ENCODE data around the gene CDK2AP2. TPM values are rescaled to one million over a fixed set of nuclear protein-coding genes. Genes with fewer than 3 reads are reported as not detected.
"Not testable (repeated sequence)": the region's sequence is repeated elsewhere in the genome, so short reads cannot be mapped to it uniquely, and the experiment has no call there.

The CDK2AP2 gene
- total RNA-seq, 1 donor from 2014 or later, result 27.8 TPM

DNA sequence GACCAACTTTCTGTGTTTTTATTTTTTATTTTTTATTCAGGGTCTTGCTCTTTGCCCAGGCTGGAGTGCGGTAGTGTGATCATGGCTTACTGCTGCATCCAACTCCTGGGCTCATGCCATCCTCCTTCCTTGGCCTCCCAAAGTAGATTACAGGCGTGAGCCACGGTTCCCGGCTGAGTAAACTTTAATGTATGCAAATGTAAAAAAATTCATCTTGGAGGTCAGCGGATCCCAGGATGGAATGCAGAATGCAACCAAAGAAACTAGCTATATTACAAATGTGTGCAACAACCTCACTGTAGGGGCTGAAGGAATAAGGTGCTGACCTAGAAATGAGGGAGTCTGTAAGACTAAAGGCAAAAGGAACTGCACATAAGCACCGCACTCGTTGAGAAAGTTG lies 6.2 kb upstream of the CDK2AP2 start:
- H3K4me1 Mint-ChIP-seq (ENCODE audit: unreplicated experiment), result peaks cover 13% of the 10 kb centered on the region
- H3K27me3 Mint-ChIP-seq (ENCODE audit: unreplicated experiment), result peaks cover 10% of the 10 kb centered on the region
- H3K36me3 Mint-ChIP-seq (ENCODE audit: low read depth, unreplicated experiment), result no peaks in the 10 kb centered on the region
- no peak overlapping the region for H3K4me3 Mint-ChIP-seq (ENCODE audit: unreplicated experiment)
- TF ChIP-seq, protein P1, sequence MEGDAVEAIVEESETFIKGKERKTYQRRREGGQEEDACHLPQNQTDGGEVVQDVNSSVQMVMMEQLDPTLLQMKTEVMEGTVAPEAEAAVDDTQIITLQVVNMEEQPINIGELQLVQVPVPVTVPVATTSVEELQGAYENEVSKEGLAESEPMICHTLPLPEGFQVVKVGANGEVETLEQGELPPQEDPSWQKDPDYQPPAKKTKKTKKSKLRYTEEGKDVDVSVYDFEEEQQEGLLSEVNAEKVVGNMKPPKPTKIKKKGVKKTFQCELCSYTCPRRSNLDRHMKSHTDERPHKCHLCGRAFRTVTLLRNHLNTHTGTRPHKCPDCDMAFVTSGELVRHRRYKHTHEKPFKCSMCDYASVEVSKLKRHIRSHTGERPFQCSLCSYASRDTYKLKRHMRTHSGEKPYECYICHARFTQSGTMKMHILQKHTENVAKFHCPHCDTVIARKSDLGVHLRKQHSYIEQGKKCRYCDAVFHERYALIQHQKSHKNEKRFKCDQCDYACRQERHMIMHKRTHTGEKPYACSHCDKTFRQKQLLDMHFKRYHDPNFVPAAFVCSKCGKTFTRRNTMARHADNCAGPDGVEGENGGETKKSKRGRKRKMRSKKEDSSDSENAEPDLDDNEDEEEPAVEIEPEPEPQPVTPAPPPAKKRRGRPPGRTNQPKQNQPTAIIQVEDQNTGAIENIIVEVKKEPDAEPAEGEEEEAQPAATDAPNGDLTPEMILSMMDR (IDR thresholded peaks at IDR 0.05; ENCODE audit: unreplicated experiment), result no peak
- no peak overlapping the region for H3K27ac Mint-ChIP-seq (ENCODE audit: unreplicated experiment)
- DNase-seq (ENCODE audit: low spot score), result no peak
- H3K9me3 Mint-ChIP-seq (ENCODE audit: unreplicated experiment), result no peaks in the 10 kb centered on the region

DNA sequence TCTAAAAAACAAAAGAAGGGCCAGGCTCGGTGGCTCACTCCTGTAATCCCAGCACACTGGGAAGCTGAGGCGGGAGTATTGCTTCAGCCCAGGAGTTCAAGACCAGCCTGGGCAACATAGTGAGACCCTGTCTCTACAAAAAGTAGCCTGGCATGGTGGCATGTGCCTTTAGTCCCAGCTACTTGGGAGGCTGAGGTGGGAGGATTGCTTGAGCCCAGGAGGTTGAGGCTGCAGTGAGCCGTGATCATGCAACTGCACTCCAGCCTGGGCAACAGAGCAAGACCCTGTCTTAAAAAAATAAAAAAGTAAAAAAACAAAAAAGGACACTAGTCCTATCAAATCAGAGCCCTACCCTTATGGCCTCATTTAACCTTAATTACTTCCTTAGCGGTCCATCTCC lies 3.6 kb upstream of the CDK2AP2 start:
- H3K27ac Mint-ChIP-seq (ENCODE audit: unreplicated experiment); H3K36me3 Mint-ChIP-seq (ENCODE audit: low read depth, unreplicated experiment); DNase-seq (ENCODE audit: low spot score); H3K9me3 Mint-ChIP-seq (ENCODE audit: unreplicated experiment); H3K4me3 Mint-ChIP-seq (ENCODE audit: unreplicated experiment): not testable (repeated sequence)
- peaks cover 15% of the 10 kb centered on the region for H3K4me1 Mint-ChIP-seq (ENCODE audit: unreplicated experiment)
- H3K27me3 Mint-ChIP-seq (ENCODE audit: unreplicated experiment), result peaks cover 10% of the 10 kb centered on the region

DNA sequence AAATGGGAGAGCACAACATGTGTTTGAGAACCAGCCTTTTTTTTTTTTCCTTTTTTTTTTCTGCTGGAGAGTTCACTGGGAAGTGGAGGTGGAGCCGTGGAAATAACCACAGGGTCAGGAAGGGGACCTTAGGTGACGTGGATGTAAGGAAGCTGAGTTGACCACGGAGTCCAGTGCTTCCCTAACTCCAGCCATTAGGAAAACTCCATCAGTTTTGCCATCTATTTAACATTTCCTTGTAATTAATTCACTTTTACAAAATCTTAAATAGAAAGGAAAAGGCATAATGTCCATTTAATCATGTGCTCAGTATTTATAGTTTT lies 2.0 kb upstream of the CDK2AP2 start:
- H3K27ac Mint-ChIP-seq (ENCODE audit: unreplicated experiment), result peak overlapping the region; percentile 79
- peaks cover 19% of the 10 kb centered on the region for H3K4me1 Mint-ChIP-seq (ENCODE audit: unreplicated experiment)
- no peak for DNase-seq (ENCODE audit: low spot score)
- H3K9me3 Mint-ChIP-seq (ENCODE audit: unreplicated experiment), result no peaks in the 10 kb centered on the region
- no peaks in the 10 kb centered on the region for H3K36me3 Mint-ChIP-seq (ENCODE audit: low read depth, unreplicated experiment)
- peak overlapping the region; percentile 62 for H3K4me3 Mint-ChIP-seq (ENCODE audit: unreplicated experiment)
- TF ChIP-seq, protein P1 (IDR thresholded peaks at IDR 0.05; ENCODE audit: unreplicated experiment), result no peak
- H3K27me3 Mint-ChIP-seq (ENCODE audit: unreplicated experiment), result peaks cover 8% of the 10 kb centered on the region

DNA sequence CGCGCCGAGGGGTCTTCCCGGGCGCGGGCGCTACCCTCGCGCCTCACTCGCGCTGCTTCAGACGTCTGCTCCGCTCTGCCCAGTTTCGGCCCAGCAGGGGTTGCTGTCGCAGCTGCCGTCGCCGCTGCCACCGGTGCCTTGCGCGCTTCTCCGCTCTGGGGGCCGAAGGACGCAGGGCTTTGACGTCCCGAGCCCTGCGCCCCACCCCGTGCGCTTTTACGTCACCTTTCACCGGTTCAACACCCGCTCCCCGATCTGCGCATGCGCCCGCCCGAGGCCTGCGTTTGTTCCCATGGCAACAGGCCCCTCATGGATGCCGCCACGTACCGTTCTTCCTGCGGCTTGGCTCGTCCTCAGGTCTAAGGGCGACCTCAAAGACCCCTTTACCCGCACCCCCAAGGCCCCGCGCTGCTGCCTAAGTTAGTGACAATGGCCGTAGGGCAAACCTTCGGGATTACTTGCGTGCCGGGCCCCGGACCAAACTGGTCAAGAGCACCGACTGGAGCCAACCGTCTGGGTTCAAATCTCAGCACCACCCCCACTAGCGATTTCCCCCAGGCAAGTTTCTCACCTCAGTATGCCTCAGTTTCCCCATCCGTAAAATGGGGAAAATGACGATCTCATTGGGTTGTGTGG lies 642 bp upstream of the CDK2AP2 start:
- peak; percentile 99 for DNase-seq (ENCODE audit: low spot score)
- Mint-ChIP-seq H3K4me1 (ENCODE audit: unreplicated experiment) (peaks cover 19% of the 10 kb centered on the region), H3K27me3 (ENCODE audit: unreplicated experiment) (peaks cover 7% of the 10 kb centered on the region), H3K4me3 (ENCODE audit: unreplicated experiment) (peak overlapping the region; percentile 93), H3K36me3 (ENCODE audit: low read depth, unreplicated experiment) (no peaks in the 10 kb centered on the region), H3K9me3 (ENCODE audit: unreplicated experiment) (no peaks in the 10 kb centered on the region), H3K27ac (ENCODE audit: unreplicated experiment) (peak overlapping the region; percentile 93)
- TF ChIP-seq, protein P1 (IDR thresholded peaks at IDR 0.05; ENCODE audit: unreplicated experiment), result no peak

DNA sequence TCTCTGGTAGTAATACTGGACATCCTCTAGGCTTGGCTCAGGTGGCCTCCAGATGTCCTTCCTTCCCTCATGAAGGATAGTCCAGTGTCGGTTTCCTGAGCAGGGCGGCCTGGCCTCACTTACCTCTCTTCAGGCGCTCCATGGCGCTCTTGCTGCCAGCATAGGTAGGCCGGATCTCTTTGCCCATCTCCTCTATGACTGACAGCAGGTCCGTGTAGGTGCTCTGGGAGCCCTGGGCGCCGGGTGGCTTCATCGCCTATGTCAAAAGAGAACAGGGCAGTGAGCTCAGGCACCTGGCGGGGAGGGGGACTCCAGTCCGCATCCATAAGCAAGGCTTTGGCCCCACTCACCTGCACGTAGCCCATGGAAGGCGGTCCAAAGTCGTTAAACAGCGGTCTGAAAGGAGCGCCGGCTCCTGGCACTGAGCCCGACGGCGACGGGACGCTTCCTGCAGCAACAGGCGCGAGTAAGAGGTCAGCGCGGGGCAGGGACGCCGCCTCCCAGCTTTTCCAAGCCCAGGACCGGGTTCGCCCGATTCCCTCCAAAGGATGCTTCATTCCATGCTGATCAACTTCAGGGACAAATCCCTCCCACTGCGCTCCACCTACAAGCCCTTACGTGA lies 609 bp downstream of the CDK2AP2 start:
- H3K27me3 Mint-ChIP-seq (ENCODE audit: unreplicated experiment), result peaks cover 11% of the 10 kb centered on the region
- peaks cover 5% of the 10 kb centered on the region for H3K36me3 Mint-ChIP-seq (ENCODE audit: low read depth, unreplicated experiment)
- H3K27ac Mint-ChIP-seq (ENCODE audit: unreplicated experiment), result no peak overlapping the region
- no peaks in the 10 kb centered on the region for H3K9me3 Mint-ChIP-seq (ENCODE audit: unreplicated experiment)
- TF ChIP-seq, protein P1 (IDR thresholded peaks at IDR 0.05; ENCODE audit: unreplicated experiment), result no peak
- H3K4me1 Mint-ChIP-seq (ENCODE audit: unreplicated experiment), result peaks cover 21% of the 10 kb centered on the region
- peak overlapping the region; percentile 85 for H3K4me3 Mint-ChIP-seq (ENCODE audit: unreplicated experiment)
- no peak for DNase-seq (ENCODE audit: low spot score)

All from endothelial cell (in vitro differentiated cells).